Activated naive CD4-positive, alpha-beta T cell treated with anti-CD3 and anti-CD28 coated beads, Interleukin-2, amount 50 U/mL, for 72 hours (primary cell): ENCODE results near the gene ANKRD33B. TPM values are rescaled to one million over a fixed set of nuclear protein-coding genes. Genes with fewer than 3 reads are reported as not detected.
"Not testable (repeated sequence)": the region's sequence is repeated elsewhere in the genome, so short reads cannot be mapped to it uniquely, and the experiment has no call there.

Experiments
- ATAC-seq, 2 donors: fragments of 150-1000 bp; cut with Tn5 transposase; 2 replicates each; pipeline ENCODE4 v1.10.0; 2021; ENCODE audit warnings: mild to moderate bottlenecking in 2 of 2, moderate library complexity in 2 of 2
- DNase-seq, 2 donors: peaks; one replicate each; pipeline ENCODE4 v3.0.0; 2021 to 2022; ENCODE audit warnings: low spot score in 2 of 2
- H3K27ac Mint-ChIP-seq, 2 donors: one replicate each; pipeline ENCODE4 v1.8.0; 2022; ENCODE audit warnings: mild to moderate bottlenecking in 2 of 2, mixed read lengths in 2 of 2
- H3K36me3 Mint-ChIP-seq, 2 donors: one replicate each; pipeline ENCODE4 v1.8.0; 2022; ENCODE audit warnings: mixed read lengths in 2 of 2
- H3K9me3 Mint-ChIP-seq, 2 donors: one replicate each; pipeline ENCODE4 v1.8.0; 2022; ENCODE audit warnings: mixed read lengths in 2 of 2
- total RNA-seq, 2 donors: library from RNA; stranded (reverse); gene quantifications; one replicate each; pipeline ENCODE4 v1.2.3, GENCODE V29; 2022

The ANKRD33B gene
- total RNA-seq, 2 donors from 2014 or later, result 5.6 TPM

DNA sequence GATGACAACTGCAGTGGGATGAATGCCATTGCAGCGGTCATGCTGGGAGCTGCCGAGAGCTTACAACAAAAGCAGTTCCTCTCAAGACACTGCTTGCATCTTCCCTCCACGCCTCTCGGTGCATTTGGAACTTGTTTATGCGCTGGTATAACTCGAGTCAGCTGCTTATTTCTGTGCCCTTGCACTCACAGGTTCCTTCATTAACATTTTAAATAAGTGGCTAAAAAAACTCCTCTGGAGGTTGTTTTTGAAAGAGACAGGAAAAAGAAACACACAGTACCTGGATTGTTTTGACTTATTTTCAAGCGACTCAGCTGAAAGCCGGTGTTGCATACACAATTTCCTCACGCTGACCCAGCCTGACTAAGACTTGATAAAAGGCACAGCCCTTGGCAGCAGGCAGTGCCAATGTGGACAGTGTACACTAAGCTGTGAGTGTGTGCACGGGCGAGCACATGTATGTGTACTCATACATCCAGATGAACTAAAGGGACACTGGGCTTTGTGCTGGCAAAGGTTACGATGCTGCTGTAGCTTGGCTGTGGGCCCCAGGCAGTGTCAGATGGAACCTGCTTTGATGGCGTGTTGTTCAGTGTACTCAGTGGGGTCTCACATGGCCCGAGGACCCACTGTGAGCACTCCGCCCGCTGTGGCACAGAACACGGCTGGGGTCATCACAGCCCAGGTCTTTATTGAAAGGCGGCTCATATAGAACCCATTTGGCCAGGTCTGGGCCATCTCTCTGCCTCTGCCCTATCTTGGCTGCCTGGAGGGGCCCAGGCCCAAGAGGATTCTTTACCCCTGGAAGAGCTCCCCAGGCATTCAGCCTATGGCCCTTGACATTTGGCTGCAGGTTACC, 92.3 kb downstream of the ANKRD33B start:
- Mint-ChIP-seq H3K27ac (no peak overlapping the region), H3K36me3 (no peaks in the 10 kb centered on the region), H3K9me3 (no peaks in the 10 kb centered on the region)
- peak in 1 of 2 donors; percentile 37 for DNase-seq
- ATAC-seq, result no peak

DNA sequence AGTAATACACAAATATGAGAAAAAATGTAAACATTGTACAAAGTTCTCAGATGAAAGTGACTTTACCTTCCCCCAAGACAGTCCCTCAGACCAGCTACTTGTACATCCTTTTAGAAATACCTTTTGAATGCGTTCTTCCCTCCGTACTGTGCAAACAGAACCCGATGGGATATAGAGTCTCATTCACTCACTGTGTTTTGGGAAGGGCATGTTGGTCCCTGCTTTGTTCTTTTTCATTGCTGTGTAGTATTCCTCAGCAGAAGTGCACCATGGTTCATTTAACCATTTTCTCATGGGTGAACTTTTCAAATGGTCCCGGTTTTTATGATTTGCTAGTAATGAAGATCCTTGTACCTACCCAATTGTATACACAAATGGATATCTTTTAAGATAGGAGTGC, 94.4 kb downstream of the ANKRD33B start:
- no peak overlapping the region for H3K27ac Mint-ChIP-seq
- no peaks in the 10 kb centered on the region for H3K9me3 Mint-ChIP-seq
- ATAC-seq (no peak), DNase-seq (no peak)
- H3K36me3 Mint-ChIP-seq, result no peaks in the 10 kb centered on the region

DNA sequence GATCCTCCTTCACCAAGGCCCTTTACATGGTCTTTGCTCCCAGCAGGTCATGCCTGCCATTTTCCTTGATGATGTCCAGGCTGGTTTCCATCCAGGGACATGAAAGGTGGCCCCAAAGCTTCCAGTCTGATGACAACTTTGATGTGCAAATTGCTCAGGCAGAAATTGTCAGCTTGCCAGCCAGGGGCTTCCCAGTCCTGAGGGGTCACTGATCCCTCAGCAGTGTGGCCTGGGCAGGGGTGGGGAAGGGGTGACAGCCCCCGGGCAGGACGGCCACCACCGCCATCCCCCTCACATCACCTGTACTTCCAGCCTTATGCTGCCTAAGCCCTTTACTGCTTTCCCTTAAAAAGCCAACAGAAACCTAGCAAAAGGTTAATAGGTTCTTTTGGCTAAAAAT, 96.3 kb downstream of the ANKRD33B start:
- H3K36me3 Mint-ChIP-seq, result no peaks in the 10 kb centered on the region

DNA sequence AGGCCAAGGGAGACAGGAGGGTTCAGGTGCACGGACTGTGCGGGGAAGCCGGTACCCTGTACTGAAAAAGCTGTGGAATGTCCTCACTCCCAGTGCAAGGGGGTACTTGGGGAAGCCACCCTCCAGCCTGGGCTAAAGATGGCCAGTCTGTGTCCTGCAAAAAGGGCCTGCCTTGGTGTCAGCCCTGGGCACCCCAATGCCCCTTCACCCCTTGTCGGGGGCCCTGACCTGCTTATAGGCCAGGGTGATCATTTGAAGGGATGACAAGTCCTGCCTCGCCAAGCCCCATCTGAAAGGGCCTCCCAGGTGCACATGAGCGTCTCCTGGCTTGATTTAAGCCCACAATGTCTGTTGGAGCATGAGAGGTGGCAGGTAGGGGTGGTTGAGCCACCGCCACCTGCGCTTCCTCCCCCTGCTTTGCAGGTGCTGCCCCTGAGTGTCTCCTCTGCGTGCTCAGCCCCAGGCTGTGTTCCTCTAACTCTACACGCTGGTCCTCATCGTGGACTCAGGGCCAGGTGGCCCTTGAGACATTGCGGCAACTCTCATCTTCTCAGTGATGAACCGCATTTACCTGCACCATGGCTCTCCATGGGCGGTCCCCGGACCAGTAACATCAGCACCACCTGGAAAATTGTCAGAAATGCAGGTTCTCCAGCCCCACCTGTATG, 97.0 kb downstream of the ANKRD33B start:
- ATAC-seq (no peak), DNase-seq (peak in 1 of 2 donors; percentile 39)
- no peak overlapping the region for H3K27ac Mint-ChIP-seq
- H3K9me3 Mint-ChIP-seq, result no peaks in the 10 kb centered on the region
- H3K36me3 Mint-ChIP-seq, result no peaks in the 10 kb centered on the region

More for the DNA sequence above, 96.3 kb downstream of the ANKRD33B start:
- no peak for ATAC-seq
- DNase-seq, result peak in 1 of 2 donors; percentile 30
- no peaks in the 10 kb centered on the region for H3K9me3 Mint-ChIP-seq
- H3K27ac Mint-ChIP-seq, result no peak overlapping the region

DNA sequence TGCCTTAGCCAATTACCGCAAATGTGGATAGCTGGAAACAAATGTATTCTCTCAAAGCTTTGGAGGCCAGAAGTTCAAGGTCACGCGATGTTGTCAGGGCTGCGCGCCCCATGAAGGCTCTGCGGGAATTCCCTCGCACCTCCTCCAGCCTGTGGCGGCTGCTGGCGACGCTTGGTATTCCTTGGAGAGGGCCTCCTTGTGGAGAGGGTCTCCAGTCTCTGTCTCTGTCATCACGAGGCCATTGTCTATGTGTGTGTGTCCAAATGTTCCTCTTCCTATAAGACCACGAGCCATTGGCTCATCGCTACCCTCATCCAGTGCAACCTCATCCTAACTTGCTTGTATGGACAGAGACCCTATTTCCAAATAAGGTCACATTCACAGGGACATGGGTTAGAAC, 97.5 kb downstream of the ANKRD33B start:
- ATAC-seq, result no peak
- DNase-seq, result peak in 1 of 2 donors; percentile 35
- no peak overlapping the region for H3K27ac Mint-ChIP-seq
- no peaks in the 10 kb centered on the region for H3K36me3 Mint-ChIP-seq
- no peaks in the 10 kb centered on the region for H3K9me3 Mint-ChIP-seq

DNA sequence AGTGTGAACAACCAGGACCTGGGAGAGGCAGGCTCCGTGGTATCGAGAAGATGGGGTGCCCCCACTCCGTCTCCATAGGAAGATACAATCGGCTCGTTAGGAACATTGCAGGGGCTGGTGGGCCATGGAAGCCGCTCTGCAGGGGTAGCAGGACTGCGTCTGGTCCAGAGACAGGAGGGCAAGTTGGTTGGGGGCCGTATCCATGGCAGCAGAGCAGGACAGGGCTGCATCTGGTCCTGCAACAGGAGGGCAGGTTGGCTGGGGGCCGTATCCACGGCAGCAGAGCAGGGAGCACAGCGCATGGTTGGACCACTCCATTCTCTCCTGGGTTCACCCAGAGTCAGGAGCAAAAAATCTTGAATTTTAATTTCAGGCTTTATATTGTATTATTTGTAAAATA, 98.2 kb downstream of the ANKRD33B start:
- H3K36me3 Mint-ChIP-seq, result no peaks in the 10 kb centered on the region
- no peak for ATAC-seq
- H3K9me3 Mint-ChIP-seq, result no peaks in the 10 kb centered on the region
- no peak overlapping the region for H3K27ac Mint-ChIP-seq
- no peak for DNase-seq

DNA sequence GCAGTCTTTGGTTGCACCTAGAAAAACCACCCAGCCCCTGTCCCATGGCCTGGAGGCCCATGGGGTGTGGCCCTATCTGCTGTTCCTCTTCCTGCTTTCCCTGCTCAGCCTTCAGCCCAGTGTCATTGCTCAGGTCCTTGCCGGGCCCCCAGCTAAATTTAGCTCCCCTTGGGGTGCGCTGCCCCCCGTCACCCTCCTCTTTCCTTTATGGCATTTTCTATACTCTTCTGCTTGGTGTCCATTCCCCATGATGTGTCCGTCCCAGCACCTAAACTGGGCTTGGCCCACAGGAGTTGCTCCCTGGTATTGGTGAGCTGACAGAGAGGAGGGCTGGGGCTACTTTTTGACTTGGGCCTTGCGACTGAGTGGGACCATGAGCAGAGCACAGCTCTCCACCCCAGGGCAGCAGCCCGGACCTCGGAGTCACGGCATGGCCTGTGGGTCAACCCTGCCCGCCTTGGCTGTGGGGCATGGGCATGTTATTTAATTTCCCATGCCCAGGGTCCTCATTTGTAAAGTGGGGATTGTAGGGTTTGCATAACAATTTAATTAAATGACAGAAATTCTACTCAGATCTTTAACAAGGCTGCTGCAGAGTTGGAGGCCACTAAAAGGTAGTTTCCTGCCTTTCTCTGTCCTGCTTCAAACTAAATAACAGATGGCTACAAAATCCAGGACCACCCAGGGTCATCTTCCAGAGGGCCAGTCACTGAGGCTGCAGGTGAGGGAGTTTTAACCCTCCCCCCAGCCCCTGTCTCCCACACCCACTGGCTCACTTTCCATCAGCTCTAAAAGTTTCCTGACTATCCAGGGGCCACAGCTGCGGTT, 99.0 kb downstream of the ANKRD33B start:
- ATAC-seq, result no peak
- H3K9me3 Mint-ChIP-seq, result no peaks in the 10 kb centered on the region
- H3K27ac Mint-ChIP-seq, result peak overlapping the region in 1 of 2 donors; percentile 17
- no peaks in the 10 kb centered on the region for H3K36me3 Mint-ChIP-seq
- DNase-seq, result peak in 1 of 2 donors; percentile 28

DNA sequence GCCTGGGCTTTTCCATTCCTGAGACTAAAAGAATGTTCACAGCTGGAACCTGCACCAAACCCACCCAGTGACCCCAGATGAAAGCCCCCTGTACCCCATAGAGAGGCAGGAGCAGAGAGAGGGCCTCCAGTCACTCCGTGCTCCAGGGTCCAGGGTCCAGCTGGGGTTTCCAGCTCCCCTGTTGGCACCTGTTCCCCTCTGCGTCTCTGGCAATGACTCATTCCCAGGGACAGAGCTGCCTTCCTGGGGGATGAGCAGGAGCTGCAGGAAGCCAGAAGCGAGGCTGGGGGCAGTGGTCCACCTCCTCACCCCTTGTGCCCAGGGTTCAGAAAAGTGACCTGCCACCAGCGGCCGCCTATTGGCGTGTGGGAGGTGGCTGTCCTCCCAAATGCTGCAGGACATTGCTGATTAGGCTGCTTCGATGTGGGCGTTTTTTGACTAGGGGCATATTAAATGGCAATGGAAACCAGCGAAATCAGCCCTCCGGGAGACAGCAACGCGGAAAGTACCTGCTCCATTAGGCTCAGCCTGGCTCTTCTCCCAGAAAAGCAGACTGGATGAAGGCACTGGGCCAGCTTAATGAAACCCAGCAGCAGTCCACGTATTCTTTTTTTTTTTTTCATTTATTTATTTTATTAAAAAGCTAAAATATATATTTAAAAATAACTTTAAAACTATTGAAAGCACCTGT, 99.8 kb downstream of the ANKRD33B start:
- Mint-ChIP-seq H3K36me3 (no peaks in the 10 kb centered on the region), H3K9me3 (no peaks in the 10 kb centered on the region), H3K27ac (no peak overlapping the region)
- DNase-seq (peak in 1 of 2 donors; percentile 35), ATAC-seq (no peak)

DNA sequence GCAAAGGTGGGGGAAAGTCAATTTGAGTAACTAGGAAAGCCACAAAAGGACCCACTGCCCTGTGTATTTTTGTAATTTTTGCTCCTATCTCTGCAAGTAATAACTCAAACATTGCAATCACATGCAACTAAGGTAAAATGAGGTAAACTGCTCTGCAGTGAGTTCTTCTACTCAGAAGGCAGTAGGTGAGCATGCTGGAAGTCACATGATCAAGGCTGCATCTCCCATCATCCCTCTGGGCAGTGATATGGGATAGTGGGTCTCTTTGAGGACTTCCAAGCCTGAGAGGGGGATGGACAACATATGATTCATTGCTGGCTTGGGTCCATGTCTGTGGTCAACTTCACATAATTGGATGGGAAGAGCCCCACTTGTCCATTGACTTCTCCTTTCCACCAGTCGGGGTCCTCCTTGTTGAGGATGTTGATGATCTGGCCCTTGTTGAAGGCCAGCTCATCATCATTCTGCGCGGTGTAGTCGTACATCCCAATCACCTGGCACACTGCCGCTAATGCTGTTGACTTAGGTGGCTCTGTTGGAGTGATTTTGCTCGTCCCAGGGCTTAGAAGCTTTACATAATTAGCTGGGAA, 100.4 kb downstream of the ANKRD33B start:
- ATAC-seq, H3K27ac Mint-ChIP-seq, H3K36me3 Mint-ChIP-seq, H3K9me3 Mint-ChIP-seq, DNase-seq: not testable (repeated sequence)

DNA sequence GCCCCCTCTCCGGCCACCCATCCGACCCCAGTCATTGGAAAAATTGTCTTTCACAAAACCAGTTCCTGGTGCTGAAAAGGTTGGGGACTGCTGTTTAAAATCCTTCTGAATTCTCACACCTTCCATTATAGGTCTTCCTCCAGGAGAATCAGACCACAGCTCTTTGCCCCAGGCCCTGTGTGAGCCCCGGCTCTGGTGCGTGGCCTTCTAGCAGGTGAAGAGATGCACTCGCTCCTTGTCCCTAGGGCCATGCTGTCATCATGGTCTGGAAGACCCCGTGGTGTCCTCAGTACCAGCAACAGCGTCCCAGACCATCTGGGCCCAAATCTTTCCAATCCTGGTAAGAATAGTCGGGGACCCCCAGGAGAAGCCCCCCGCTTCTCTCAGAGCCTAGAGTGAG, 101.9 kb downstream of the ANKRD33B start:
- ATAC-seq, result no peak
- H3K9me3 Mint-ChIP-seq, result no peaks in the 10 kb centered on the region
- H3K27ac Mint-ChIP-seq, result peak overlapping the region in 1 of 2 donors; percentile 29
- peak in 1 of 2 donors; percentile 41 for DNase-seq
- no peaks in the 10 kb centered on the region for H3K36me3 Mint-ChIP-seq

DNA sequence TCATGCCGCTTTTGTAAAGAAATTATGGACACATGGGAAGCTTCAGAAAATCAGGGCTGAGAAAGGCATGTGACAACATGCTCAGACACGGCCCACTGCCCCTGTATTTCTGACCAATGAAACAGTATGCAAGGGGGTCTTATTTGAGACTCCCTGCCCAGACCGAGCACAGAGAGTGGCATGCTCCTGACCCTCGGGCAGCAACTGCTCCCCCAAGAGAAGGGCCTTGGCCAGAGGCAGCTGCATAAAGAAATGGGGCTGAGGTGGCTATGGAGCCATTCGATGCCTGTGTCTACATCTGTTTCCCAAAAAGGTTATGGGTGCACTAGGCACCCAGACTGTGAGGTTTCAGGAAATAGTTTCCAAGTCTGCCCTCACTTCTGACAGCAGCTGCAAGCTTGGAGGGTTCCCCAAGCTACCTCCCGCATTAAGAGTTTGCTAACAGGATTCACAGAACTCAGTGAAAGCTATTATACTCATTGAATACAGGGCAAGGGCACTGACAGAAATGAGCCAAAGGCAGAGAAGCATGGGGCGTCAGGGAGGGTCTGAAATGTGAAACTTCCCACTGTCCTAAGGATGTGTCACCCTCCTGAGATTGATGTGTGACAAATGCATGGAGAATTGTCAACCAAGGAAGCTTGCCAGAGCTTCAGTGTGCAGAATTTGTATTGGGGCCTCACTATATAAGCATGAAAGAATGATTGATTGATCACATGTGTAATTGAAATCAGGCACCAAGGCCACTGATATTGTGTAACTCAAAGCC, 102.8 kb downstream of the ANKRD33B start:
- Mint-ChIP-seq H3K27ac (no peak overlapping the region), H3K36me3 (no peaks in the 10 kb centered on the region)
- no peak for ATAC-seq

DNA sequence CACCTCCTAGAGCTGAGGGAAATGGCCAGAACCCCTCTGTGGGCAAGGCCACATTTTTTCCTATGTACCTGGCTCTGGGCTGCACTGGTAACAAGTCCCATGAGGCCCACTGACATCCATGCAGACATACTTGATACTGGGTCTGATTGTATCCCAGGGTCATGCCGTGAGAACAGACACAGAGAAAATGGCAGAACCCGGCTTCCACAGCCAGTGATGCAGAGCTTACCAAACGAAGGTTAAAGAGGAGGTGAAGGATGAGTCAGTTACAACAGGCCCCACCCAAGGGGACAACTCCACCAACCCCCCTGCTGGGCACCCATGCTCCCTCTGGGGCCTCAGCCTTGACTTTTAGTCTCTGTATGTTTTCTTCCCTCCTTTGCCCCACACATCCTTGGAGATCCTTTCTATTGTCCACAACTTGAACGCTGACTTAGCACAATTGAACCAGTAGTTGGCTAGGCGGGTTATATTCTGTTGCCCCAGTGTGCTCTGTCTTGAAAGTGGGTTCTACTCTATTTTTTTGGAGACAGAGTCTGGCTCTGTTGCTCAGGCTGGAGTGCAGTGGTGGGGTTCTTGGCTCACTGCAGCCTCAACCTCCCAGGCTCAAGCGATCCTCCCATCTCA, 103.7 kb downstream of the ANKRD33B start:
- Mint-ChIP-seq H3K27ac (no peak overlapping the region), H3K36me3 (no peaks in the 10 kb centered on the region)

More for the DNA sequence above, 102.8 kb downstream of the ANKRD33B start:
- H3K9me3 Mint-ChIP-seq, result no peaks in the 10 kb centered on the region
- DNase-seq, result peak in 1 of 2 donors; percentile 31

DNA sequence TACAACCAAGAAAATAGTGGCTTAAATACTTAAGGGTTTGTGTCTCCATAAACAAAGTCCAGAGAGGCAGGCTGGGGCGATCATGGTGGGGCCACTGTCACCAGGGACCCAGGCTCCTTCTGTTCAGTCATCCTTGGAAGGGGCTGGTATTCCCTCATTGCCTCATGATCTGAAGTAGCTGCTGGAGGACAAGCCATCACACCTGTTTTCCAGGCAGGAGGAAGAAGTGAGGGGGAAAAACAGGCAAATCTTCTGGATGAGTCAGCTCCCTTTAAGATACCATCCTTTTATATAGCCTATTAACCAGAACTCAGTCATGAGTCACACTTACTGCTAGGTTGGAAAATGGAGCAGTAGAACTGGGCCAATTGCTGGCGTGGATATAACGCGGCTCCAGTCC, 104.8 kb downstream of the ANKRD33B start:
- no peaks in the 10 kb centered on the region for H3K36me3 Mint-ChIP-seq

More for the DNA sequence above, 103.7 kb downstream of the ANKRD33B start:
- ATAC-seq (no peak), DNase-seq (no peak)
- H3K9me3 Mint-ChIP-seq, result no peaks in the 10 kb centered on the region

DNA sequence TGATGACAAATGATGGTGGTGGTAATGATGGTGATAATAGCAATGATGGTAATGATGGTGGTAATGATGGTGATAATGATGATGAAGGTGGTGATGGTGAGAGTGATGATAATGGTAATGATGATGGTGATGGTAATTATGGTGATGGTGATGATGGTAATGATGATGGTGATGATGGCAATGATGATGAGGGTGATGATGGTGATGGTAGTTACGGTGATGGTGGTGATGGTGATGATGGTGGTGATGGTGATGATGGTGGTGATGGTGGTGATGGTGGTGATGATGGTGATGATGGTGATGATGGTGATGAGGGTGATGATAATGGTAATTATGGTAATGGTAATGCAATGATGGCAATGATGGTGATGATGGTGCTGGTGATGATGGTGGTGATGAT, 106.1 kb downstream of the ANKRD33B start:
- H3K36me3 Mint-ChIP-seq, result no peaks in the 10 kb centered on the region
- no peak for ATAC-seq

More for the DNA sequence above, 104.8 kb downstream of the ANKRD33B start:
- no peak for DNase-seq
- Mint-ChIP-seq H3K9me3 (no peaks in the 10 kb centered on the region), H3K27ac (no peak overlapping the region)
- no peak for ATAC-seq

More for the DNA sequence above, 106.1 kb downstream of the ANKRD33B start:
- DNase-seq, result no peak
- Mint-ChIP-seq H3K27ac (no peak overlapping the region), H3K9me3 (no peaks in the 10 kb centered on the region)
